GM12878 (cell line): ENCODE data around the gene IFI6. TPM values are rescaled to one million over a fixed set of nuclear protein-coding genes. Genes with fewer than 3 reads are reported as not detected.

Experiments
- ATAC-seq: fragments of 200-7000 bp; cut with Tn5 transposase; 3 replicates; pipeline ENCODE4 v1.9.1; 2020; ENCODE audit warnings: mild to moderate bottlenecking, moderate library complexity
- BruUV-seq: library from RNA; stranded (reverse); fragments of 400-500 nt; replicated peaks from 2 replicates; lab custom pipeline; 2021; lab: Mats Ljungman, UMichigan
- CTCF ChIA-PET: fragments of 300-600 bp; sonication (Branson Sonifier 250); formaldehyde crosslinking; extraction: SDS; loops from one replicate; lab custom pipeline; 2021; ENCODE audit warnings: inconsistent platforms; lab: Yijun Ruan, JAX
- POLR2A ChIA-PET: fragments of 350-600 bp; formaldehyde crosslinking; extraction: SDS; loops from one replicate; lab custom pipeline; 2021; ENCODE audit warnings: inconsistent platforms; lab: Charles Lee
- RAD21 ChIA-PET: fragments of 300-600 bp; sonication (Branson Sonifier 250); formaldehyde crosslinking; loops from one replicate; lab custom pipeline; 2023; ENCODE audit warnings: antibody characterized with exemption; ENCODE audit not compliant: unreplicated experiment; lab: Charles Lee
- SMC1A ChIA-PET: fragments of 300-600 bp; sonication (Branson Sonifier 250); formaldehyde crosslinking; loops from one replicate; lab custom pipeline; 2023; ENCODE audit not compliant: unreplicated experiment, uncharacterized antibody; lab: Charles Lee
- DNase-seq: peaks from one replicate; pipeline ENCODE4 v3.0.0-alpha.2; 2011; ENCODE audit warnings: low read depth, low spot score
- FAIRE-seq: peaks from 3 replicates; lab custom pipeline; 2011; peaks lifted over from hg19 to GRCh38; lab: Jason Lieb, UNC
- H2AFZ ChIP-seq: 2 replicates; pipeline ENCODE4 v1.6.0; 2011; ENCODE audit warnings: low read depth, low read length, control low read depth; ENCODE audit not compliant: control insufficient read depth
- H3K27ac ChIP-seq: 2 replicates; pipeline ENCODE4 v1.5.1; 2011; ENCODE audit warnings: control low read depth; ENCODE audit not compliant: control insufficient read depth, insufficient read depth
- H3K27me3 ChIP-seq, 2 experiments: replicated peaks in 1 of 2; 2 replicates each; pipeline versions ENCODE4 v1.6.0 to v1.6.1; 2011; ENCODE audit warnings: low read length in 1 of 2; ENCODE audit not compliant: control insufficient read depth in 2 of 2, insufficient read depth in 2 of 2
- H3K36me3 ChIP-seq, 2 experiments: 2 replicates each; pipeline ENCODE4 v1.5.1; 2011; ENCODE audit warnings: low read length in 1 of 2; ENCODE audit not compliant: control insufficient read depth in 2 of 2, insufficient read depth in 2 of 2
- H3K4me1 ChIP-seq: 2 replicates; pipeline ENCODE4 v1.6.1; 2011; ENCODE audit warnings: mild to moderate bottlenecking, low read length, moderate library complexity, mixed read lengths; ENCODE audit not compliant: control insufficient read depth, insufficient read depth
- H3K4me2 ChIP-seq: 2 replicates; pipeline ENCODE4 v1.6.0; 2011; ENCODE audit warnings: control low read depth; ENCODE audit not compliant: control insufficient read depth, insufficient read depth
- H3K4me3 ChIP-seq: fragments of 200-600 bp; sonication (generic); 2 replicates; pipeline ENCODE4 v1.5.1; 2016
- H3K79me2 ChIP-seq: 2 replicates; pipeline ENCODE4 v1.6.0; 2011; ENCODE audit warnings: low read length; ENCODE audit not compliant: control insufficient read depth, insufficient read depth
- H3K9ac ChIP-seq: 2 replicates; pipeline ENCODE4 v1.8.0; 2011; ENCODE audit warnings: low read length, control low read depth, mixed read lengths; ENCODE audit not compliant: control insufficient read depth, insufficient read depth
- H3K9me3 ChIP-seq: replicated peaks from 3 replicates; pipeline ENCODE4 v1.5.1; 2011; ENCODE audit warnings: mild to moderate bottlenecking, low read length; ENCODE audit not compliant: control insufficient read depth, insufficient read depth
- H4K20me1 ChIP-seq: 2 replicates; pipeline ENCODE4 v1.6.0; 2011; ENCODE audit not compliant: control insufficient read depth, insufficient read depth
- EED ChIP-seq: sonication (generic); IDR thresholded peaks from 2 replicates; pipeline ENCODE4 v1.6.1; 2016; ENCODE audit warnings: antibody characterized with exemption, low read depth
- HDAC6 ChIP-seq: fragments of 200-600 bp; sonication (generic); IDR thresholded peaks from one replicate; pipeline ENCODE4 v1.8.0; 2017; ENCODE audit warnings: antibody characterized with exemption; ENCODE audit not compliant: unreplicated experiment
- IKZF1 ChIP-seq: fragments of 450-650 bp; conservative IDR thresholded peaks from 2 replicates; pipeline ENCODE4 v1.6.1; 2017; ENCODE audit warnings: antibody characterized with exemption, mild to moderate bottlenecking
- KLF5 ChIP-seq: fragments of 450-650 bp; IDR thresholded peaks from 2 replicates; pipeline ENCODE4 v1.6.1; 2014; ENCODE audit warnings: mild to moderate bottlenecking; ENCODE audit not compliant: partially characterized antibody
- LARP7 ChIP-seq: fragments of 450-650 bp; IDR thresholded peaks from 2 replicates; pipeline ENCODE4 v1.6.1; 2017; ENCODE audit warnings: mild to moderate bottlenecking
- NR2C2 ChIP-seq: IDR thresholded peaks from 2 replicates; pipeline ENCODE4 v1.6.1; 2011; ENCODE audit warnings: borderline replicate concordance, low read depth; ENCODE audit not compliant: control insufficient read depth, insufficient read length
- PML ChIP-seq: IDR thresholded peaks from 2 replicates; pipeline ENCODE4 v1.6.1; 2012; ENCODE audit warnings: low read length, inconsistent platforms
- SMAD5 ChIP-seq: IDR thresholded peaks from 2 replicates; pipeline ENCODE4 v1.6.1; 2016; ENCODE audit warnings: antibody characterized with exemption, low read depth
- TAF1 ChIP-seq: IDR thresholded peaks from 2 replicates; pipeline ENCODE4 v1.6.1; 2011; ENCODE audit warnings: mild to moderate bottlenecking, low read depth, low read length, borderline replicate concordance
- TCF12 ChIP-seq: IDR thresholded peaks from 2 replicates; pipeline ENCODE4 v1.6.1; 2011; ENCODE audit warnings: low read depth, mild to moderate bottlenecking, low read length
- ZBTB11 ChIP-seq: fragments of 450-650 bp; formaldehyde crosslinking; IDR thresholded peaks from 2 replicates; pipeline ENCODE4 v1.5.0; 2022; ENCODE audit warnings: mild to moderate bottlenecking, missing genetic modification characterization
- ZBTB33 ChIP-seq: fragments of 450-650 bp; IDR thresholded peaks from 2 replicates; pipeline ENCODE4 v1.6.1; 2017; ENCODE audit warnings: mild to moderate bottlenecking
- ZBTB40 ChIP-seq: fragments of 450-650 bp; IDR thresholded peaks from 2 replicates; pipeline ENCODE4 v1.6.1; 2016; ENCODE audit warnings: mild to moderate bottlenecking, moderate library complexity, borderline replicate concordance
- WGBS: methylation state at CpG from one replicate; pipeline ENCODE4 v1.1.6; 2016; ENCODE audit warnings: low lambda C conversion rate; ENCODE audit not compliant: insufficient replicate concordance, insufficient coverage; ENCODE audit errors: missing lambda C conversion rate; 5-methylcytosine and 5-hydroxymethylcytosine counted together
- in situ Hi-C: fragments of 300-500 bp; cut with MboI; formaldehyde crosslinking; loops from 9 replicates; pipeline ENCODE4 v1.14.3; 2018; ENCODE audit warnings: mixed read lengths
- intact Hi-C: fragments of 100-400 bp; cut with micrococcal nuclease; formaldehyde crosslinking; loops from one replicate; pipeline ENCODE4 v1.14.2; 2022; ENCODE audit not compliant: unreplicated experiment
- polyA plus RNA-seq, 11 experiments: library from polyadenylated mRNA; depleted of rRNA in 4 of 11; unstranded in 6 of 11; stranded (reverse) in 5 of 11; fragments of >200 nt; fragmentation: Nextera tagmentation in 4 of 11; fragmentation: Illumina TruSeq in 1 of 11; extraction: Ambion mirVana in 4 of 11; extraction: Trizol in 1 of 11; gene quantifications; 1 replicate in 1 of 11; 2 replicates in 10 of 11; pipeline versions ENCODE4 v1.2.1 to v1.2.3, GENCODE V29; 2011 to 2016; ENCODE audit warnings: inconsistent platforms in 2 of 11, missing spikeins in 2 of 11, low read depth in 1 of 11
- total RNA-seq, 4 experiments: library from RNA; depleted of rRNA in 3 of 4; stranded (reverse); fragments of >200 nt in 3 of 4; fragmentation: Illumina TruSeq in 1 of 4; extraction: Trizol in 1 of 4; gene quantifications; 2 replicates each; pipeline versions ENCODE4 v1.2.1 to v1.2.3, GENCODE V29; 2013 to 2021

IFI6 gene
- total and polyA plus RNA-seq, 10 of the 15 experiments (the other 5 are each of a cell fraction or from before 2014, with no cell fraction given), result 5.6 to 123 (median 69.0) TPM

GRCh38 chr1:27689423-27690173 is 17.6 kb upstream of the IFI6 start:
- no peaks in the 10 kb centered on the region for H3K79me2 ChIP-seq
- in situ Hi-C loops (no loop called here), intact Hi-C loops (no loop called here)
- POLR2A ChIA-PET, result interaction anchor here (0.7 to 1.9 kb wide), 9 partner anchors 12 to 202 kb away, joined by 3 to 9 read pairs (median 3); partner anchors contain the start of genes FAM76A, IFI6 and STX12
- H2AFZ ChIP-seq, result peak overlapping the region; percentile 92
- no peaks in the 10 kb centered on the region for H3K36me3 ChIP-seq
- no TSS peak for BruUV-seq
- peak overlapping the region; percentile 57 for H3K27ac ChIP-seq
- H3K4me1 ChIP-seq, result peaks cover 10% of the 10 kb centered on the region
- RAD21 ChIA-PET, result interaction anchor here (0.7 to 2.3 kb wide), 7 partner anchors 17 to 141 kb away, joined by 3 to 12 read pairs (median 4); partner anchors contain the start of genes FAM76A, IFI6 and PPP1R8
- H3K9ac ChIP-seq, result peak overlapping the region; percentile 50; the same call in 1 of the 2 replicates
- H3K4me2 ChIP-seq, result peak overlapping the region; percentile 78
- peak; percentile 60 for DNase-seq
- H3K27me3 ChIP-seq, result no peaks in the 10 kb centered on the region
- no peaks in the 10 kb centered on the region for H4K20me1 ChIP-seq
- 1% methylated on average over 4 of the region's 4 CpGs for WGBS
- peak; percentile 88 for ATAC-seq
- H3K4me3 ChIP-seq, result peak overlapping the region; percentile 33; the same call in 1 of the 2 replicates
- FAIRE-seq, result peak; percentile 92
- H3K9me3 ChIP-seq, result no peaks in the 10 kb centered on the region; the same call in 1 of the 3 replicates
- CTCF ChIA-PET, result interaction anchor here (0.6 to 2.5 kb wide), 9 partner anchors 15 to 83 kb away, joined by 3 to 14 read pairs (median 3); partner anchors contain the start of genes IFI6 and STX12
- SMC1A ChIA-PET, result interaction anchor here (0.8 to 3.2 kb wide), 9 partner anchors 9 to 67 kb away, joined by 3 to 11 read pairs (median 5); partner anchors contain the start of genes FAM76A and IFI6
- TF ChIP-seq PML (no peak; the same call in 1 of the 2 replicates), TCF12 (no peak), HDAC6 (no peak), IKZF1 (peak; percentile 59), KLF5 (no peak), EED (peak; percentile 71), ZBTB40 (0 out of 2 replicates have a peak, but pooled peaks have one; percentile 16), ZBTB11 (CRISPR knock-in tag) (no peak), SMAD5 (no peak), TAF1 (no peak), NR2C2 (no peak), LARP7 (no peak), ZBTB33 (no peak)
